SKM-1 treated with dmso at 0.1 percent for 144 hours (cell line): ENCODE data around the gene TTLL11.
"Not testable (repeated sequence)": the region's sequence is repeated elsewhere in the genome, so short reads cannot be mapped to it uniquely, and the experiment has no call there.

Source experiments
- DNase-seq: peaks from one replicate; lab custom pipeline; 2025; ENCODE audit not compliant: unreplicated experiment; lab: John Stamatoyannopoulos, UW

TTLL11 gene

GRCh38 chr9:122125509-122126330, 32.6 kb upstream of the TTLL11 start:
- no peak for DNase-seq

GRCh38 chr9:122125158-122125508, 32.0 kb upstream of the TTLL11 start:
- peak; percentile 55 for DNase-seq

- DNase-seq: no peak
These were observed 31.4 kb upstream of the TTLL11 start for GRCh38 chr9:122124528-122124927.

- DNase-seq: no peak
These were observed 30.9 kb upstream of the TTLL11 start for GRCh38 chr9:122124048-122124447.

GRCh38 chr9:122122903-122123632, 30.0 kb upstream of the TTLL11 start:
- DNase-seq: peak; percentile 59

- DNase-seq: no peak
These were observed 29.4 kb upstream of the TTLL11 start for GRCh38 chr9:122122468-122122867.

- no peak for DNase-seq
These were observed 28.8 kb upstream of the TTLL11 start for GRCh38 chr9:122121931-122122330.

- no peak for DNase-seq
These were observed 28.3 kb upstream of the TTLL11 start for GRCh38 chr9:122121391-122121790.

GRCh38 chr9:122120316-122121071, 27.4 kb upstream of the TTLL11 start:
- no peak for DNase-seq

GRCh38 chr9:122119721-122120120, 26.6 kb upstream of the TTLL11 start:
- DNase-seq: no peak

- no peak for DNase-seq
These were observed 26.0 kb upstream of the TTLL11 start for GRCh38 chr9:122119166-122119521.

GRCh38 chr9:122118343-122119165, 25.4 kb upstream of the TTLL11 start:
- no peak for DNase-seq

- not testable (repeated sequence) for DNase-seq
These were observed 24.1 kb upstream of the TTLL11 start for GRCh38 chr9:122117241-122117640.

- no peak for DNase-seq
These were observed 23.5 kb upstream of the TTLL11 start for GRCh38 chr9:122116448-122117173.

GRCh38 chr9:122116040-122116439, 22.9 kb upstream of the TTLL11 start:
- DNase-seq: no peak

- no peak for DNase-seq
These were observed 22.3 kb upstream of the TTLL11 start for GRCh38 chr9:122115176-122116035.

- DNase-seq: no peak
These were observed 20.5 kb upstream of the TTLL11 start for GRCh38 chr9:122113574-122113973.

- DNase-seq: no peak
These were observed 19.1 kb upstream of the TTLL11 start for GRCh38 chr9:122112238-122112637.

- no peak for DNase-seq
These were observed 18.4 kb upstream of the TTLL11 start for GRCh38 chr9:122111413-122112085.
